Measurements from ENCODE around the gene CEMIP2.
A peak's percentile ranks its signal among the peaks of the same experiment; 100 is the strongest.

CEMIP2 gene

GRCh38 chr9:71746023-71746757 lies 22.1 kb downstream of the CEMIP2 start:
- DNase-seq: no peak

DNA sequence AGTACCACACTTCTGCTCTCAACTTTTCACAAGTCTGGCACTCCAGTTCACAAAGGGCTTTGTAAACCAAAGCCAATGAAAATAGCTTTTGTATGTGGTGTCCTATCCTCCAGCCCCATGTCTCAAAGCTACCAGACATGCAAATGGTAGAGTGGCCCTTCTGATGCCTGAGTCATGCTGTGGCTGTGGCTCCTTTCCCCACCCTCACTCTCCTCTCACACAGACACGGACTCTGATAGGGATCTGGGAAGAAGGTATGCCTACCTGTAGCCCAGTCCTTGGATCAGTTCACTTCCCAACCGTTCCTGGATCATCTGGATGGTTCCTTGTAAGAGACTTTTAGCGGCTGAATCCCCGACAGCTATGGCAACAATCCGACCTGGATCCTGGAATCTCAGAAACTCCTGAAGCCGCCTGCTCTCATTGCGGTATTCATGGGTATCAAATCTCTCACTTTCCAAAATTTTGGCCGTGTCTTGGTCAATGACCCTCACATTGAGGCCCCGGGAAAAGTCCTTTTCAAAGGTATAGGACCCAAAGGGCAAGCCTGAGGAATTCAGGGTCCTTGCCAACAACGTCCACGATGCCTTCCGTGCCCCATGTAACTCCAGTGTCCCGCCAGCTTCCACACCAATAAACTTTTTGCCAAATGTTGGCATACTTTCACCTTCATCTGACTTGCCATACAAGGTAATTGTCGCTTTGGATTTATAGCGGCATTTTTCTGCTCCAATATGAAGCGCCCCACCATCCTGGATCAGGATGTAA lies 23.4 kb downstream of the CEMIP2 start:
- no peak for DNase-seq

DNA sequence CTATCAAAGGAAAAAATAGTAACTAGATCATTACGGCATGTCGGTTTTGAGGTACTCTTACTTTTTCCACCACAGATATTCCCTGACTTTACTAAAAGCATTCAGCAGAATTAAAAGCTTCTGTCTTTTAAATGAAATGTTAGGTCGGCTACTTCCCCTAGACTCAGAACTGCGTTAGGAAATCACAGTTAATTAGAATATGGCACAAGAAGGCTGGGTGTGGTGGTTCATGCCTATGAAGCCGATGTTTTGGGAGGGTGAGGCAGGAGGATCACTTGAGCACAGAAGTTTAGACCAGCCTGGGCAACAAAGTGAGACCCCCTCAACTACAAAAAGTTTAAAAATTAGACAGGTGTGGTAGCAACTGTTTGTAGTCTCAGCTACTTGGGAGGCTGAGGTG lies 24.4 kb downstream of the CEMIP2 start:
- no peak for DNase-seq

DNA sequence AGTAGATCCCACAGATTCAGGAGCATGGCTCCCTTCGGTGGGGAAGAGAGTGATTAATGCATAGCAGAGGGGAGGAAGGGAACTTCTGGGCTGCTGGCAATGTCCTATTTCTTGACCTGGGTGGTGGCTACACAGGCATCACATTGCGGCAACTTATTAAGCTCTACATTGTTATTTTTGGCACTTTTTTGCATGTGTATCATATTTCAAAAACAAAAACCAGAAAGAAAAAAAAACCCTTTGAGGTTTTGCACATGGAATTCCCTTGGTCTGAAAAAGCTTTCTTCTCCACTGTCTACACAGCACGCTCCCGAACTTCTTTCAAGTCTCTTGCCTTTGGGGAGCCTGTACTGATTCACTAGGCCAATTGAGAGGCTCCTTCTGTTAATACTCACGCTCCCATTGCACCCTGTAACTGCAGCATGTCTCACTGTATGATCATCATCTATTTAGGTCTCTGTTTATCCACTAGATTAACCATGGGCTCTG lies 25.1 kb downstream of the CEMIP2 start:
- no peak for DNase-seq

GRCh38 chr9:71742703-71743102 lies 25.6 kb downstream of the CEMIP2 start:
- DNase-seq: no peak

GRCh38 chr9:71741926-71742648 lies 26.2 kb downstream of the CEMIP2 start:
- no peak for DNase-seq

GRCh38 chr9:71740199-71740598 lies 28.1 kb downstream of the CEMIP2 start:
- DNase-seq: no peak

GRCh38 chr9:71737455-71737854 lies 30.9 kb downstream of the CEMIP2 start:
- DNase-seq: peak; percentile 40

DNA sequence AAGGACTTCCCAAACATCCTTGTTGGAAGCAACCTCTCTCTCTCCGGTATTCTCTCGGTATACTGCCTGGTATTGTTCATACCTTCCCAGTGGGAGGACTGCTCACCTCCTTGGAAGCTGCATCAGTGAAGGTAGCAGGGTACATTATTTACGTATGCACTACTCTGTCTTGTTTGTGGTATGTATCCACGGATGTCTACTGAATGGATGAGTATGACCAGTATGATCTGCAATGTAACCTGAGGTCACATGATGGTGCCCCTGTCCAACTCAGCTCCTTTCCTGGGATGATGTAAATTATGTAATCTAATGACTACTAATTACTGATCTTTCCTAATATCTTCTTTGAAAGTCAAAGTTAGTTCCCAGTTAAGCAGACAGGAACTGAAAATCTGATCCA lies 32.1 kb downstream of the CEMIP2 start:
- DNase-seq: no peak

GRCh38 chr9:71734950-71735349 lies 33.4 kb downstream of the CEMIP2 start:
- DNase-seq: peak; percentile 55

- peak; percentile 53 for DNase-seq
These were observed 35.1 kb downstream of the CEMIP2 start for GRCh38 chr9:71733176-71733575.

DNA sequence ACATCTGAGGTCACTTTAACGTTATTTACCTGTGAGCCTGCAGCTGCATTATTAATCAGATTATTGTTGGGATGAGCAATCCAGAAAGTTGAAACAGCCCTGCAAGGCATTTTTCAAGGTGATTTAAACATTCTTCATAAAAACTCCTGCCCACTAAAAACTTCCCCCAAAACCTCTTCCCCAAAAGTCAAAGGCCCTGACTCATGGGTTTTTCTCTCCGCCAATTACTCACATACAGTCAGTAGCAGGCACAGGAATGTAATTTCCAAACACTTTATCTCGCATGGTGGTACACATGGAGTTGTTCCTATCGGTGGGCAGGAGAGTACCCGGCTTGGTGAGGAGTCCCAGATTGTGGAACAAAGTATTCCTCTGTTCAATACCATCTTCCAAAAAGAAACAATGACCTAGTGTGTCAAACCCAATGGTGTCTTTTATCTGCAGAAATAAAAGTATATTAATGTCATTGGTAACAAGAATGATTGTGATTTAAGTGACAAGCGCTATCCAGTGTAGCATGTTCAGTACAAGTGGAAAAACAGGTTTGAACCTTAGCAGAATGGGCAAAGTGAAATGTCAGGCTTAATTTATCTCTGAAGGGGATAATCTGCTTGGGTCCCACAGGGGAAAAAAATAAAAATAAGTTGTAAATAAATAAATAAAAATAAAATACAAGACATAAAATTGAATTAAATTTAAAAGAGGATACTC lies 38.3 kb downstream of the CEMIP2 start:
- DNase-seq: peak; percentile 45

DNA sequence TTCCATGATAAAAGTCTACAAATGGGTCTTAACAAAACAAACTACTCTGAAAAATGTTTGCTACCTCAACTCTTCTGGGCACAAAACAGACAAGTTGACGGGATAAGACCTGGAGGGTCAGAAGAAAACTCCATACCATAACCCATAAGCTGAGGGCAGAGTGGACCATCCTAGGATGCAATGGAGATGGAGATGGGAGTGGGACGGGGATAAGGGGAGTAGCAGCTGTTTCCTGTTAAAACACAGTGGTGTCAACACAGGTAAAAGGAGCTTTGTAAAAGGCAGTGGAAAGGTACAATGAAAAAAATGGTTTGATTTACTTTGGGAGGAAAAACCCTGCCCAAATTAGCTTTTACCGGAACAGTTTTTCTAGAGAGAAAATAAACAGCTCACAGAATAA lies 41.6 kb downstream of the CEMIP2 start:
- no peak for DNase-seq

DNA sequence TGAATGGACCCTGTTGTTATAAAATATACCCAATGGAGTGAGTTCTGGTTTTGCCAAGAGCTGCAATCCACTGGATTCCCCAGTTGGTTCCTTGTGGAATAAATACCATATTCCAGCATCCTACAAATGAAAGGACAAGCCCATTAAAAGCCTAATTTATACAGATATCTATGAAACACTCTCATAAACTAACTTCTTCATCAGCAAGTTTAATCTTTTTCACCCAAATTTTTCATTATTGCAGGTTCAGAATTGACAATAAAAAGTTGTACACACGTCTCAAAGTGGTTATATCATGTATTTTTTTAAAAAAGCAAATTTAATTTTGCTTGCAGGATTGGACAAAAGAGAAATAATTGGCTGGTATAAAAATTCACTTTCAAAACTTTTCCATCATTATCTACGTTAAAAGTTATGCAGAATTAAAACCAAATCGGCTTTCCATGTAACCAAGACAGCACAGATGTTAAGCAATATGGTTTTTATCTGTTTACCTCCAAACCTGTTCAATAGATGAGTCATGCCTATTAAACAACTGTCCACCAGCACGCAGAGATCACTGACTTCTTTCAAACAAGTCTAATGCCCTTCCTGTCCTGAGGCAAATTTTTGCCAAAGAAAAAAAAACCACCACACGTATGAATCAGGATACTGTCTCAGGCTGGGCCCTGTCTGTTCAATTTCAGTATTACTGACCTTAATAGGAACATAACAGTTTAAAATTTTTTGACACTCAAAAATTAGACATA lies 42.5 kb downstream of the CEMIP2 start:
- peak; percentile 94 for DNase-seq

- DNase-seq: no peak
These were observed 46.5 kb downstream of the CEMIP2 start for GRCh38 chr9:71721855-71722254.

DNA sequence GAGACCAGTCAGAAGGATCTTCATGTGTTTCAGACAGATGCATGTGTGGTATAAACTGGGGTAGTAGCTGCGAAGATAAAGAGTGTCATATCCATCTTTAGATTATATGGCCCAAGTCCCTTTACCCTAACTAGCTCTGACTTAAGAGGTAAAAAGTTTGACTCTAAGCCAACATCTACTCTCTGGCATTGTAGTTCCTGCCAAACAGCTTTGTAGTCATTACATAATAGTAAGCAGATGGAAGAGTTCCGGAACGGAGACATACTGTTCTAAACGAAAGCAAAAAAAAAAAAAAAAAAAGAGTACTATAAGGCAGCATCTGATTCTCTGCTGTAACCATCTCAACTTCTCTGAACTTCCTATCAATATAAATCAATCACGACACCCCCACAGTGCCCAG lies 48.8 kb downstream of the CEMIP2 start:
- DNase-seq: no peak

- DNase-seq: no peak
These were observed 49.2 kb downstream of the CEMIP2 start for GRCh38 chr9:71719088-71719487.

DNA sequence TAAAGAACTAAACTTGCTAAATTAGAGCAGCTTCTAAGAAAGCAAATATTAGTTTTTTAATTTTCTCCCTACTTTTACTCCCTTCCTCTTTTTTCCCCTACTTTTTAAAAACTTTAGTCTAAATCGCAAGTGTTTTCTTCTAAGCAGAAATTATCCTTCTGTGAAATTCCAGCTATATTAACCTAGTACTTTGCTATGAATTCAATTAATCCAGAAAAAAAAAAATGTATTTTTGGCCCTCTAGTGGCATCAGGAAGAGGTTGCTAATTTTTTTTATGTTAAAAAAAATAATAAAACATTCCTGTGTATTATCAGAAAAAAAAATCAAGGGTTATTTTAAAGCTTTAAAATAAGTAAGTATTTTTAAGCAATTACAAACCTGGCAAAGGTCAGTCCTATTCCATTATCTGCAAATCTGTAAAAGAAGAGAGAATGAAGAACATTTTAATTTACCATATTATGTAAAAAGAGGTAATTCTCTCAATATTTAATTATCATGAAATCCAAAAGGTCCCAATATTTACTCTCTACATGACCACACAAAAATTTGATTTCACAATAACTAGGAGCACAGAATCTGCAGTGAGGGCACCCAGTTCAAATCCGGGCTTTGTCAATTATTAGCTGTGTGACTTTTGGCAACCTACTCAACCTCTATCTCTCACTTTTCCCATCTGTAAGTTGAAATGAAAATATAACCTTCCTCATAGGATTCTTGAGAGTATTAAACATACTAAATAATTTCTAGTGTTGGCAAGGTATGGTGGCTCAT lies 52.0 kb downstream of the CEMIP2 start:
- no peak for DNase-seq

DNA sequence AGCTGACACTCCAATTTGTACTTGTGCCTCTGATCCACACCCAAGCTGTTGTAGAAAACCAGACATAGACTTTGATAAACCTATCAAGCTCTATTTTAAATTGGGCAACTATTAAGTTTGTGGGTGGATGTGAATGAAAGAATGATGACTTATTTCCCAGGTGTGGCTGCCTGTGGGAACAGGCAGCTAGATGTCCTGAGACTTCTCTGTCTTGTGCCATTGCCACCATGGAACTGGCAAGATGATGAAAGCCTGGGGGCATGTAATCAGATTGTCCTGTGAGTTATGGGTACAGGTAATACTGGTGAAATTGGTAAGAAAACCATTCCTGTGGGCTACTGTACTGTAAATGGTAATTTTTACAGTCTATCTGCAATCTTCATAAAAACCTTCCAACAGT lies 57.5 kb downstream of the CEMIP2 start:
- DNase-seq: no peak

DNA sequence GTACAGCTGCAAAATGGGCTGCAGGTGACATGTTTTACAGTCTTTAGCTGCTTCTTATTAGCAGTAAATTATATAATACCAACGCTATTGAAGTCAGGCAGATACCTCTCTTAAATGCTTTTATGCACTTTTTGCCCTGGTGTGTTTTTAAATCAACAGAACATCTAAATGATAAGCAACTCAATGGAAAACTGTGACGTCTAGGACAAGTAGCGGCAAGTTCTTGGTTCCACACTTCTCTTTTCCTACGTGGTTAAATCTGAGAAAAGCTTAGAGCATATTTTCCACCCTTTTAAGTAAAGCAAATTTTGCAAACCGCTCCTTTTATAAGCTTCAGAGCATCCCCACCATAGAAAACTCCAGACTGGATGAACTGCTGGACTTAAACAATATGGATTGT lies 58.1 kb downstream of the CEMIP2 start:
- DNase-seq: no peak

GRCh38 chr9:71709384-71709783 lies 58.9 kb downstream of the CEMIP2 start:
- no peak for DNase-seq

All from EL (cell line).